Neutrophil (primary cell): ENCODE data around the gene NDOR1.

Experiments used
- H3K27ac ChIP-seq: fragments of 200-600 bp; sonication (generic); 2 replicates; pipeline ENCODE4 v1.5.1; 2016; ENCODE audit warnings: mild to moderate bottlenecking, moderate library complexity
- H3K27me3 ChIP-seq: fragments of 200-600 bp; sonication (generic); 2 replicates; pipeline ENCODE4 v1.6.0; 2016; ENCODE audit warnings: mild to moderate bottlenecking
- H3K36me3 ChIP-seq: fragments of 200-600 bp; sonication (generic); 2 replicates; pipeline ENCODE4 v1.5.1; 2017
- H3K4me1 ChIP-seq, 2 experiments: fragments of 200-600 bp in 1 of 2; sonication (generic) in 1 of 2; 1 replicate in 1 of 2; 2 replicates in 1 of 2; pipeline versions ENCODE4 v1.5.1 to v1.6.1; 2013 to 2016; ENCODE audit warnings: low read depth in 1 of 2, low read length in 1 of 2, mild to moderate bottlenecking in 1 of 2, moderate library complexity in 1 of 2; ENCODE audit not compliant: control insufficient read depth in 1 of 2, insufficient read depth in 1 of 2
- H3K4me3 ChIP-seq, 2 experiments: fragments of 200-600 bp in 1 of 2; sonication (generic) in 1 of 2; 1 replicate in 1 of 2; 2 replicates in 1 of 2; pipeline ENCODE4 v1.5.1; 2013 to 2016; ENCODE audit warnings: low read depth in 1 of 2, low read length in 1 of 2, mild to moderate bottlenecking in 1 of 2, moderate library complexity in 1 of 2
- H3K9me3 ChIP-seq: fragments of 200-600 bp; sonication (generic); 2 replicates; pipeline ENCODE4 v1.5.1; 2016
- CTCF ChIP-seq: fragments of 200-600 bp; sonication (generic); IDR thresholded peaks from 2 replicates; pipeline ENCODE4 v1.5.1; 2016; ENCODE audit warnings: antibody characterized with exemption

The NDOR1 gene

GRCh38 chr9:137244486-137245449, 39.3 kb downstream of the NDOR1 start:
- Histone ChIP-seq H3K4me3 (no peak overlapping the region), H3K4me1 (peaks cover 34 to 35% of the 10 kb centered on the region in 2 experiments)
- TF ChIP-seq CTCF, result no peak

GRCh38 chr9:137245450-137246421, 40.2 kb downstream of the NDOR1 start:
- H3K36me3 ChIP-seq, result peaks cover 23% of the 10 kb centered on the region
- H3K4me3 ChIP-seq, result no peak overlapping the region
- peaks cover 28 to 29% of the 10 kb centered on the region in 2 experiments for H3K4me1 ChIP-seq
- H3K27ac ChIP-seq, result no peak overlapping the region
- TF ChIP-seq CTCF, result no peak
- H3K27me3 ChIP-seq, result no peaks in the 10 kb centered on the region
- no peaks in the 10 kb centered on the region for H3K9me3 ChIP-seq

More at GRCh38 chr9:137244486-137245449, 39.3 kb downstream of the NDOR1 start:
- Histone ChIP-seq H3K27me3 (no peaks in the 10 kb centered on the region), H3K27ac (peak overlapping the region; percentile 36), H3K36me3 (peaks cover 23% of the 10 kb centered on the region), H3K9me3 (no peaks in the 10 kb centered on the region)

- Histone ChIP-seq H3K4me3 (no peak overlapping the region), H3K27ac (no peak overlapping the region), H3K9me3 (no peaks in the 10 kb centered on the region), H3K36me3 (peaks cover 16% of the 10 kb centered on the region), H3K4me1 (peaks cover 21% of the 10 kb centered on the region in 2 experiments), H3K27me3 (no peaks in the 10 kb centered on the region)
- no peak for TF ChIP-seq CTCF
Observed at GRCh38 chr9:137247135-137247915, 41.8 kb downstream of the NDOR1 start.

- no peak overlapping the region for H3K4me3 ChIP-seq
- H3K27me3 ChIP-seq, result no peaks in the 10 kb centered on the region
- H3K9me3 ChIP-seq, result no peaks in the 10 kb centered on the region
- H3K4me1 ChIP-seq, result peaks cover 15 to 16% of the 10 kb centered on the region in 2 experiments
- H3K27ac ChIP-seq, result no peak overlapping the region
- peaks cover 11% of the 10 kb centered on the region for H3K36me3 ChIP-seq
- no peak for TF ChIP-seq CTCF
Observed at GRCh38 chr9:137247916-137248175, 42.3 kb downstream of the NDOR1 start.
